Measurements from ENCODE around the gene ARF3. TPM values are rescaled to one million over a fixed set of nuclear protein-coding genes. Genes with fewer than 3 reads are reported as not detected.

ARF3 gene
- total RNA-seq, 4 donors from 2014 or later: 6.9 to 117 (median 29.7) TPM

GRCh38 chr12:48985901-48986300 lies 28.6 kb upstream of the ARF3 start:
- Histone ChIP-seq H3K4me1 (peaks cover 0 to 7% of the 10 kb centered on the region in 2 donors), H3K27ac (no peak overlapping the region), H3K36me3 (no peaks in the 10 kb centered on the region), H3K27me3 (peaks cover 13 to 15% of the 10 kb centered on the region in 2 donors), H3K9me3 (no peaks in the 10 kb centered on the region), H3K4me3 (no peak overlapping the region)
- intact Hi-C loops (cut with DNase I; ENCODE audit: low total_unique reads): no loop called here
- TF ChIP-seq POLR2A (IDR thresholded peaks at IDR 0.05): no peak
- TF ChIP-seq CTCF (IDR thresholded peaks at IDR 0.05): no peak
- DNase-seq: no peak

DNA sequence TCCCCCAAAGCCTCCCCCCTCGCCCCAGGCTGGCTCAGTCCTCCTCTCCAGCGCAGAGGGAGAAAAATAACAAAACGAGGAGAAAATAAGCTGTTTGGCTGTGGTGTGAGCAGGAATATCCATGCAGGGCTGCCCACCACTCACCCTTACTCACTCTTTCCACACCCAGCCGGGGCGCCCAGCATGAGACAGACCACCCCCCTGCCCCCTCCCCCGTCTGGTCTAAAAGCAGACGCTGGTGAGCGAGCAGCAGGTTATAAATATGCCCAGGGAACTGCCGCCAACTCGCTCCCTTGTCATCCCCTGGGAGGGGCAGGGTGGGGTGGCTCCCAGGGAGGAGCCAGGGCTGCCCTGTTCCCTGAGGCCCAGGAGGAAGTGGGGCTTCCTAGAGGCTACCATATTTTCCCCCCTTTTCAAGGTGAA lies 28.2 kb upstream of the ARF3 start:
- H3K4me1 ChIP-seq: peaks cover 0 to 10% of the 10 kb centered on the region in 2 donors
- no peaks in the 10 kb centered on the region for H3K36me3 ChIP-seq
- H3K9me3 ChIP-seq: no peaks in the 10 kb centered on the region
- intact Hi-C loops (cut with DNase I; ENCODE audit: low total_unique reads): no loop called here
- no peak for DNase-seq
- H3K27me3 ChIP-seq: peaks cover 14 to 20% of the 10 kb centered on the region in 2 donors
- H3K27ac ChIP-seq: no peak overlapping the region
- no peak overlapping the region for H3K4me3 ChIP-seq
- no peak for TF ChIP-seq CTCF (IDR thresholded peaks at IDR 0.05)
- TF ChIP-seq POLR2A (IDR thresholded peaks at IDR 0.05): no peak

DNA sequence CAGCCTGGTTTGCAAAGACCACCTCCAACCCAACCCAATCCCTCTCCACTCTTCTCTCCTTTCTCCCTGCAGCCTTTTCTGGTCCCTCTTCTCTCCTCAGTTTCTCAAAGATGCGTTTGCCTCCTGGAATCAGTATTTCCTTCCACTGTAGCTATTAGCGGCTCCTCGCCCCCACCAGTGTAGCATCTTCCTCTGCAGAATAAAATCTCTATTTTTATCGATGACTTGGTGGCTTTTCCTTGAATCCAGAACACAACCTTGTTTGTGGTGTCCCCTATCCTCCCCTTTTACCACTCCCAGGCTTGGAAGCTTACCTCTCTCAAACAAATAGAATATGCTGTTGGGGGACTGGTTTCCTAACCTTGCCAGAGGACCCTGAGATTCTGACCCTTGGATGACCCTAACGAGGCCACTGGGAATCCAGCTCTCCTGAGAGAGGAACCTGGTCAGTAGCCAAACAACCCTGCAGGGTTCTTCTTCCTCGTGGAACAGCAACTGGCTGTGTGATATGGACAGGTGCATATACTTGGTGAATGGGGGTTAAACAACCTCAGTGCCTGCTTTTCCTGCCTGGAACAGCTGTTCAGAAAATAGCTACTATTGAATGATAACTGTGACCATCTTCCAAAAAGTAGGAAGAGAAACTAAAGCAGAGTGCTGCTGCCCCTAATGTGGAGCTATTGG lies 25.3 kb upstream of the ARF3 start:
- TF ChIP-seq CTCF (IDR thresholded peaks at IDR 0.05) (no peak), POLR2A (IDR thresholded peaks at IDR 0.05) (no peak)
- no peaks in the 10 kb centered on the region for H3K36me3 ChIP-seq
- peaks cover 28 to 49% of the 10 kb centered on the region in 2 donors for H3K27me3 ChIP-seq
- intact Hi-C loops (cut with DNase I; ENCODE audit: low total_unique reads): no loop called here
- no peaks in the 10 kb centered on the region for H3K9me3 ChIP-seq
- peaks cover 0 to 36% of the 10 kb centered on the region in 2 donors for H3K4me1 ChIP-seq
- no peak overlapping the region for H3K27ac ChIP-seq
- no peak for DNase-seq
- no peak overlapping the region for H3K4me3 ChIP-seq

GRCh38 chr12:48981757-48982157 lies 24.5 kb upstream of the ARF3 start:
- Histone ChIP-seq H3K27ac (no peak overlapping the region), H3K36me3 (no peaks in the 10 kb centered on the region), H3K4me3 (no peak overlapping the region), H3K4me1 (peaks cover 0 to 36% of the 10 kb centered on the region in 2 donors), H3K27me3 (peaks cover 28 to 50% of the 10 kb centered on the region in 2 donors), H3K9me3 (no peaks in the 10 kb centered on the region)
- DNase-seq: no peak
- intact Hi-C loops (cut with DNase I; ENCODE audit: low total_unique reads): no loop called here
- TF ChIP-seq CTCF (IDR thresholded peaks at IDR 0.05) (no peak), POLR2A (IDR thresholded peaks at IDR 0.05) (no peak)

- no peak for TF ChIP-seq POLR2A (IDR thresholded peaks at IDR 0.05)
- no peak for TF ChIP-seq CTCF (IDR thresholded peaks at IDR 0.05)
- H3K27me3 ChIP-seq: peaks cover 28 to 50% of the 10 kb centered on the region in 2 donors
- H3K27ac ChIP-seq: no peak overlapping the region
- no peaks in the 10 kb centered on the region for H3K36me3 ChIP-seq
- H3K9me3 ChIP-seq: no peaks in the 10 kb centered on the region
- peaks cover 0 to 36% of the 10 kb centered on the region in 2 donors for H3K4me1 ChIP-seq
- no peak for DNase-seq
- intact Hi-C loops (cut with DNase I; ENCODE audit: low total_unique reads): no loop called here
- H3K4me3 ChIP-seq: no peak overlapping the region
Observed at GRCh38 chr12:48980953-48981756, 23.9 kb upstream of the ARF3 start.

Data from uterus (tissue), 4 donors.